Activated gamma-delta T cell (primary cell): ENCODE data around the gene CLEC12A.
"Not testable (repeated sequence)": the region's sequence is repeated elsewhere in the genome, so short reads cannot be mapped to it uniquely, and the experiment has no call there.

Experiments used
- DNase-seq: peaks from one replicate; lab custom pipeline; 2025; lab: John Stamatoyannopoulos, UW
- total RNA-seq, 2 donors: gene quantifications; one replicate each; lab custom pipeline; 2026; lab: John Stamatoyannopoulos, UW

The CLEC12A gene
- total RNA-seq, result 0.20 to 0.87 reads per million in 2 donors

- no peak for DNase-seq
Observed at GRCh38 chr12:9971181-9971580, at the start of gene CLEC12A. TSS of gene CLEC12A (plus strand) at chr12:9971409. CDS start at chr12:9971597, 188 bp downstream.

- no peak for DNase-seq
Observed at GRCh38 chr12:9922429-9922828, 48.8 kb upstream of the CLEC12A start.

- no peak for DNase-seq
Observed at GRCh38 chr12:9925705-9926393, 45.4 kb upstream of the CLEC12A start.

- DNase-seq, result no peak
Observed at GRCh38 chr12:9926876-9927275, 44.3 kb upstream of the CLEC12A start.

GRCh38 chr12:9928607-9929006 is 42.6 kb upstream of the CLEC12A start:
- DNase-seq, result no peak

GRCh38 chr12:9931245-9931644 is 40.0 kb upstream of the CLEC12A start:
- no peak for DNase-seq

DNA sequence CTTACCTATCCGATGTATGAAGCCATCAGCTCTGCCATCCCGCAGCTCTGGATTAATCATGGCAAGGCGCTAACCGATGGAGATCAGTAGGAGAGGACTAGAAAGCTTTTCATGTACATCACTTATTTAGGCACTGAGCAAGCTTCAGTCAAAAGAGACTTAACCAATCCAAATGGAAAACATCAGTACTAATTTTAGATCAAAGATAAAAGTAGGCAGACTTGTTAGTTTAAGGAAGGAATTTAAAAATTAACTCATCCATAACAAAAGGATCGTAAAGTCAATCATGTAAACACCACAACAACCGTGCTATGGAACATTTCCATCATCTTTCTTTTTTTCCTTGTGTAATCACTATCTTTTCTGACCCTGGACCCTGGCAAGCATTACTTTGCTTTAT is 38.9 kb upstream of the CLEC12A start, which contains the start of gene CLEC2A:
CLEC2A (minus strand) TSS at position 101 of the 400 bp plus-strand sequence; CDS start at position 60, 41 bp downstream.
- no peak for DNase-seq

DNA sequence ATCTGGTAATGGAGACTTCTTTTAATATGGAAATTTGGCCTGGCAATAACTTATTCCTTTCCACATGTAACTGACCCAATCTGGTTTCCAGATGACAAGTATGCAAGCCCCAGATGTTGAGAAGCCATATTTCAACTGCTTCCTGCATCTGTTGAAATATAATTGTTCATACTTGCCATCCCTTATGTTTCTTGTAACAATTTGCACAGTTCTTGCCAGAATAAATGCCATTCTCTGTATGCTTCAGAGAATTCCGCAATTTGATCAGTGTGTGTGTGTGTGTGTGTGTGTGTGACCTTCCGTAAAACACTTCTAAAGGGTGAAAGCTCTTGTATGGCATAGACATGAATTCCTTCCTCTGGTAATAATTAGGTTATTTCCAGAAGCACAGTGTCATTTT is 37.3 kb upstream of the CLEC12A start:
- no peak for DNase-seq

- no peak for DNase-seq
Observed at GRCh38 chr12:9935026-9935425, 36.2 kb upstream of the CLEC12A start.

GRCh38 chr12:9936591-9936990 is 34.6 kb upstream of the CLEC12A start:
- DNase-seq, result no peak

GRCh38 chr12:9940375-9940774 is 30.8 kb upstream of the CLEC12A start:
- no peak for DNase-seq

GRCh38 chr12:9941838-9942237 is 29.4 kb upstream of the CLEC12A start:
- DNase-seq, result no peak

- DNase-seq, result no peak
Observed at GRCh38 chr12:9943240-9943639, 28.0 kb upstream of the CLEC12A start.

DNA sequence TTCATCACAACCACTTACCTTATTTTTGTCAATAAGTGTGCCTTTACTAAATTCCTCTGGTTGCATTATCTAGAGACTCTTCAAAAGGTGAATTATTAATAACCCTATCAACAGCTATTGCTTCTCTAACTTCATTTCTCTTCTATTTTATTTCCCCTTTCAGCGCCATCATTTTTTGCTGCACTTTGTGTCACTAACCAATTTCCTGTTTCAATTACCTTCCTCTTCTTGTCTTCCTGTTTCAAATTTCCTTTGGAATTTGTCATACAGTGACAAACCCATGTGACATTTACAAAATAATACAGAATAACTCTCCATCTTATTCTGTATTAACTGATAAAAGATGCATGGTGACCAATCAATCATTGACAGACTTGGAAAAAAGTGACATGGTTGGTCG is 26.8 kb upstream of the CLEC12A start:
- DNase-seq, result no peak

DNA sequence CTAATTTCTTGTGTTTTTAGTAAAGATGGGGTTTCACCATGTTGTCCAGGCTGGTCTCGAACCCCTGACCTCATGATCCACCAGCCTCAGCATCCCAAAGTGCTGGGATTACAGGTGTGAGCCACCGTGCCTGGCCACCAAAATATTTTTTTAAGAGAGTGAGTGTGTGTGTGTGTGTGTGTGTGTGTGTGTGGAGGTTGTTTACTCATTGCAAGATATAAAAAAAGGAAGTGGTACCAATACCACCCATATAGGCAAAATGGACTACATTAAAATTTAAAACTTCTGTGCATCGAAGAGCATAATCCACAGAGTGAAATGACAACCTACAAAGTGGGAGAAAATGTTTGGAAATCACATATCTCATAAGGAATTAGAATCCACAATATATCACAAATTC is 23.5 kb upstream of the CLEC12A start:
- DNase-seq, result no peak

DNA sequence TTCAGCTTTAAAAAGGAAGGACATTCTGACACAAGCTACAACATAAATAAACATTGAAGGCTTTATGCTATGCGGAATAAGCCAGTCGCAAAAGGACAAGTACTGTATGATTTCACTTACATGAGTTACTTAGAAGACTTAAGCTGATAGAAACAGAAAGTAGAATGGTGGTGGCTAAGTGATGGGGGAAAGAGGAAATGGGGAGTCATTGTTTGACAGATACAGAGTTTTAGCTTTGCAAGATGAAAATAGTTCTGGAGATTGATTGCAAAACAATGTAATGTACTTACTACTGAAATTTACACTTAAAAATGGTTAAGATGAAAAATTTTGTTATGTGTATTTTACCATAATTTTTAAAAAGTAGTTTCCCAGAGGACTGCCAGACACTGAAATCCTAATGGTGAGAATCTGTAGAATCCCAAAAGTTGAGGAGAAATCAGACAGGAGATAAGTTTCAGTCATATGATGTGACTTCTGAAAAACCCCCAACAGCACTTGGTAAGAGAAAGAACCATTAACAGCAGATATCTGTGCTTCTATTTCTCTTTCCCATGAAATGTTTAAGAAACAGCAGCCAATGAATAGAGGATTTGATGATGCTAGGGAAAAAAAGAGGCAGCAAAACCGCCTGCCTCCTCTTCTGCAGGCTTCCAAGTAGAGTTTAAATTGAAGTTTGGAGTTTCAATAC is 22.5 kb upstream of the CLEC12A start:
- no peak for DNase-seq

- DNase-seq, result no peak
Observed at GRCh38 chr12:9951026-9951675, 20.1 kb upstream of the CLEC12A start.

DNA sequence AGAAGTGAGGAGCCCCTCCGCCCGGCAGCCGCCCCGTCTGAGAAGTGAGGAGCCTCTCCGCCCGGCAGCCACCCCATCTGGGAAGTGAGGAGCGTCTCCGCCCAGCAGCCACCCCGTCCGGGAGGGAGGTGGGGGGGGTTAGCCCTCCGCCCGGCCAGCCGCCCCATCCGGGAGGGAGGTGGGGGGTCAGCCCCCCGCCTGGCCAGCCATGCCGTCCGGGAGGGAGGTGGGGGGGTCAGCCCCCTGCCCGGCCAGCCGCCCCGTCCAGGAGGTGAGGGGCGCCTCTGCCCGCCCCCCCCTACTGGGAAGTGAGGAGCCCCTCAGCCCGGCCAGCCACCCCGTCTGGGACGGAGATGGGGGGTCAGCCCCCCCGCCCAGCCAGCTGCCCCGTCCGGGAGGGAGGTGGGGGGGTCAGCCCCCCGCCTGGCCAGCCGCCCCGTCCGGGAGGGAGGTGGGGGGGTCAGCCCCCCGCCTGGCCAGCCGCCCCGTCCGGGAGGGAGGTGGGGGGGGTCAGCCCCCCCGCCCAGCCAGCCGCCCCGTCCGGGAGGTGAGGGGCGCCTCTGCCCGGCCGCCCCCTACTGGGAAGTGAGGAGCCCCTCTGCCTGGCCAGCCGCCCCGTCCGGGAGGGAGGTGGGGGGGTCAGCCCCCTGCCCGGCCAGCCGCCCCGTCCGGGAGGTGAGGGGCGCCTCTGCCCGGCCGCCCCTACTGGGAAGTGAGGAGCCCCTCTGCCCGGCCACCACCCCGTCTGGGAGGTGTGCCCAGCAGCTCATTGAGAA is 18.1 kb upstream of the CLEC12A start:
- not testable (repeated sequence) for DNase-seq

DNA sequence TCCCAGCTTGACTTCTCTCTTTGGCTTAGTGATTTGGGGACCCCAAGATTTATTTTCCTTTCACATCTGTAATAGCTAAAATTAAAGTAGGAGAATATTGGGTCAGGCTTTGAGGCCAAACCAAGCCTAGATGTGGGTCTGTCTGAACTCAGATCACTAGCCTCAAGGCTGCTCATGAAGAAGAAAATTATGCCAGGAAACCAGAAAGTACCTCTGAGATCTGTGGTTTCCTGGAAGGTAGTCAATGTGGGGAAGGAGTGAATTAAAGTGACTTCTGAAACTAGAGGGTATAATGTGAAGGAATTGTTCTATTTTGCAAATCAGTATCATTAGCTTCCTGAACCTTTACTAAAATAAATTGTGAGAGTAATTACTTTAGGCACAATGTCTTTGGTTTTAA is 13.4 kb upstream of the CLEC12A start:
- DNase-seq, result no peak

DNA sequence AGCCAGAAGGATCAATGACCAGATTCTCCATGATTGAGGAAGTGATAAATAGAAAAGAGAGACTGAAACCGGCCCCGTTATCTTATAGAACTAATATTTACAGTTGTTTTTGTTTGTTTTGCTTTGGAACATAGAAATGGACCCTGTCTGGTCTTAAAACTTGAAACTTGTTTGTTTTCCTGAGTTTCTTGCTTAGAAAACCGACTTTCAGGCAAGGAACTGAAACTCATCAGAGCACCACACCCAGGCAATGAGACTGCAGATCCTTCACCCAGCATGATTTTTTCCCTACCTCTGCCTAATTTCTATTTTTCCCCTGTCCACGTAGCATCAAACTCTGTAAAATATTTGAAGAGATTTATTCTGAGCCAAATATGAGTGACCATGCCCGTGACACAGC is 10.6 kb upstream of the CLEC12A start:
- no peak for DNase-seq

- DNase-seq, result no peak
Observed at GRCh38 chr12:9961106-9961505, 10.1 kb upstream of the CLEC12A start.

- DNase-seq, result no peak
Observed at GRCh38 chr12:9961901-9962300, 9.3 kb upstream of the CLEC12A start.
